Lung (tissue), 12 donors: ENCODE results near the gene PEAR1. TPM values are rescaled to one million over a fixed set of nuclear protein-coding genes. Genes with fewer than 3 reads are reported as not detected.

ENCODE experiments used
- ATAC-seq: fragments of 200-7000 bp; cut with Tn5 transposase; one replicate; pipeline ENCODE4 v1.9.1; 2020; ENCODE audit warnings: moderate number of reproducible peaks; ENCODE audit not compliant: insufficient read depth, low FRiP score
- DNase-seq, 3 donors: peaks; one replicate each; pipeline ENCODE4 v3.0.0-alpha.2; 2013 to 2017
- H3K27ac ChIP-seq, 2 donors: one replicate each; pipeline ENCODE4 v1.5.1; 2013; ENCODE audit warnings: mild to moderate bottlenecking in 2 of 2, moderate library complexity in 2 of 2, control low read depth in 1 of 2, inconsistent platforms in 1 of 2, low read depth in 1 of 2, low read length in 1 of 2
- H3K27me3 ChIP-seq, 3 donors: one replicate each; pipeline ENCODE4 v1.5.1; 2013; ENCODE audit warnings: low read length in 2 of 3; ENCODE audit not compliant: control insufficient read depth in 3 of 3, insufficient read depth in 3 of 3
- H3K36me3 ChIP-seq, 4 donors: one replicate each; pipeline ENCODE4 v1.5.1; 2013; ENCODE audit warnings: low read length in 4 of 4, mild to moderate bottlenecking in 1 of 4, moderate library complexity in 1 of 4; ENCODE audit not compliant: control insufficient read depth in 4 of 4, insufficient read depth in 4 of 4
- H3K4me1 ChIP-seq, 5 donors: one replicate each; pipeline ENCODE4 v1.5.1; 2013; ENCODE audit warnings: low read length in 5 of 5, mild to moderate bottlenecking in 2 of 5, moderate library complexity in 1 of 5; ENCODE audit not compliant: control insufficient read depth in 5 of 5, insufficient read depth in 5 of 5
- H3K4me3 ChIP-seq: one replicate; pipeline ENCODE4 v1.5.1; 2013; ENCODE audit warnings: mild to moderate bottlenecking, control low read depth, moderate library complexity
- H3K9ac ChIP-seq, 2 donors: one replicate each; pipeline ENCODE4 v1.5.1; 2013; ENCODE audit warnings: low read length in 2 of 2, control low read depth in 1 of 2; ENCODE audit not compliant: insufficient read depth in 1 of 2
- H3K9me3 ChIP-seq, 4 donors: one replicate each; pipeline ENCODE4 v1.5.1; 2013; ENCODE audit warnings: low read length in 3 of 4, mild to moderate bottlenecking in 1 of 4, moderate library complexity in 1 of 4; ENCODE audit not compliant: control insufficient read depth in 4 of 4, insufficient read depth in 3 of 4
- CTCF ChIP-seq: IDR thresholded peaks from 2 replicates; pipeline ENCODE4 v1.5.1; 2012; ENCODE audit warnings: mild to moderate bottlenecking; ENCODE audit errors: control extremely low read depth, extremely low read depth
- WGBS, 2 donors: extraction: QIAGEN DNeasy Blood & Tissue Kit; methylation state at CpG; one replicate each; pipeline ENCODE4 v1.1.7; 2013; 5-methylcytosine and 5-hydroxymethylcytosine counted together
- polyA plus RNA-seq, 2 donors: library from polyadenylated mRNA; stranded (reverse); fragments of 200-250 nt; gene quantifications; one replicate each; pipeline ENCODE4 v1.2.1, GENCODE V29; 2013
- total RNA-seq, 2 donors: library from RNA; depleted of rRNA in 1 of 2; stranded (reverse); fragments of >200 nt in 1 of 2; gene quantifications; one replicate each; pipeline ENCODE4 v1.2.1, GENCODE V29; 2014 to 2021
- donor health status: control.
- donor health status: control.
- donor health status: Bipolar disorder and iron deficiency.
- donor health status: healthy.
- donor health status: DM: yes; HTN: yes; CAD: no.

Gene PEAR1
- total and polyA plus RNA-seq, 4 donors, result 7.6 to 15.3 (median 12.9) TPM

- H3K27ac ChIP-seq, result no peak overlapping the region
- DNase-seq (no peak), ATAC-seq (no peak)
- H3K27me3 ChIP-seq, result no peaks in the 10 kb centered on the region
- no peaks in the 10 kb centered on the region for H3K9me3 ChIP-seq
- peaks cover 33 to 55% (median 52%) of the 10 kb centered on the region in 4 donors for H3K36me3 ChIP-seq
- H3K4me3 ChIP-seq, result no peak overlapping the region
- peaks cover 0 to 2% (median 0%) of the 10 kb centered on the region in 5 donors for H3K4me1 ChIP-seq
- 49 to 74% methylated on average over 2 of the region's 2 CpGs for WGBS, 2 donors
- no peak overlapping the region for H3K9ac ChIP-seq
- TF ChIP-seq CTCF, result no peak
Measured at GRCh38 chr1:156953571-156953970, 60.1 kb downstream of the PEAR1 start.

DNA sequence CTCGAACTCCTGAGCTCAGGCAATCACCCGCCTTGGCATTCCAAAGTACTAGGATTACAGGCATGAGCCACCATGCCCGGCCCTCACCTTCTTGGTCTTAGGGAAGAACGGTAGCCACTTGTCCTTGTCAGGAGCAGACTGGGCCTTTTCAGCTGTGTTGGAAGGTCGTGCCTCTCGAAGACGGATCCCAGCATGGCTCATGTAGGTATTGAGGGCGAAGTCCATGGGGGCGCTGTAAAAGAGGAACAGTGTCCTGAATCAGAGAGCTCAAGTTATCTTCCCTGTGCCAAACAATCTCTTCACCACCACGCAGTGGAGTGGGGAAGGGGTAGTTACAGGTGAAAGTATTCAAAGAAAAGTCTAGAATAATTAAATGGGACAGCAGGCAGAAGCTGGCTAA is 62.8 kb downstream of the PEAR1 start:
- H3K9ac ChIP-seq, result no peak overlapping the region
- no peak for TF ChIP-seq CTCF
- H3K4me1 ChIP-seq, result peaks cover 0 to 2% (median 0%) of the 10 kb centered on the region in 5 donors
- no peak overlapping the region for H3K27ac ChIP-seq
- DNase-seq (no peak), ATAC-seq (no peak)
- no peak overlapping the region for H3K4me3 ChIP-seq
- no peaks in the 10 kb centered on the region for H3K27me3 ChIP-seq
- WGBS, 2 donors, result 96% methylated on average over 10 of the region's 10 CpGs
- peaks cover 19 to 60% (median 41%) of the 10 kb centered on the region in 4 donors for H3K36me3 ChIP-seq
- H3K9me3 ChIP-seq, result no peaks in the 10 kb centered on the region

DNA sequence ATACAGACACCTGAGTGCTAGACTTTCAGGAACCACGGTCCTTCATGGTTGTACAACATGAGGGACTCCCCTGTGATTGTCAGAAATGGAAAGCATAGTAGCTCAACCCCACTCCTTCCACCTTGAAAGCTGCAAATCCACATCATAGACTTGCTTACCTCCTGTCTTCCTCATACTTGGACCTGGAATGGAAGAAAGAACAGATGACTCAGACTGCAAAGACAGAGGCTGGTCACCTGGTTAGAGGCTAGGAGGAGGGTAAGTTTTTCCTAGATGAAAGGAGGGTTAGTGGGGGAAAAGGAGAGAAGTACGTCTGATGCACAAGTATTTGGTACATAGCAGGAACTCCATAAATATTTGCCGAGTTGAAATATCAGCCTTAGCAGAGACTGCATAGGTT is 64.1 kb downstream of the PEAR1 start:
- Histone ChIP-seq H3K9me3 (no peaks in the 10 kb centered on the region), H3K9ac (no peak overlapping the region), H3K4me1 (peaks cover 0 to 2% (median 0%) of the 10 kb centered on the region in 5 donors), H3K27me3 (no peaks in the 10 kb centered on the region), H3K36me3 (peaks cover 22 to 55% (median 39%) of the 10 kb centered on the region in 4 donors), H3K4me3 (no peak overlapping the region), H3K27ac (no peak overlapping the region)
- no peak for DNase-seq
- TF ChIP-seq CTCF, result no peak
- ATAC-seq, result no peak
- WGBS, 2 donors, result 84 to 95% methylated on average over 3 of the region's 3 CpGs

DNA sequence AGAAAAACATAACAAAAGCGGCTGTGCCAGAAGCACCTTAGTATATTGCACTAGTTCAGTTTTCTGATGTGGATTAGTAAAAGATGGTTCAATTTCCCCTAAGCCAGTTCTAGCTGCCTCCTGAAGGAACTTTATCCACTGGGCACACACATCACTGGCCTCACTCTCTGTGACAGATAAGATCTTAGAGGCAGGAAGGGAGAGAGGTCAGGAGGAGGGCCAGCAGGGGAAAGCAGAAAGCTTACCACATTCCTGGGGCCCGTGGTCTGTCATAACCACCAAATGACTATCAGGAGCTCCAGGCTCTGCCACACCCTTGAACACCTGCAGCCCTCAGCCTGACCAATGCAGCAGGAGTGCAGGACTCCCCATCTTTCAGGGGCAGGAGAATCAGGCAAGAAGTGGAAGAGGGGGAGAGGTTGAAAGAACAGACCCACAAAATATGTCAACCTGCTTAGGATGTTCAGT is 64.8 kb downstream of the PEAR1 start:
- ATAC-seq (no peak), DNase-seq (no peak)
- H3K4me3 ChIP-seq, result no peak overlapping the region
- no peaks in the 10 kb centered on the region for H3K9me3 ChIP-seq
- WGBS, 2 donors, result 48 to 59% methylated on average over 2 of the region's 2 CpGs
- no peak for TF ChIP-seq CTCF
- no peak overlapping the region for H3K9ac ChIP-seq
- H3K27me3 ChIP-seq, result no peaks in the 10 kb centered on the region
- no peak overlapping the region for H3K27ac ChIP-seq
- H3K36me3 ChIP-seq, result peaks cover 28 to 51% (median 41%) of the 10 kb centered on the region in 4 donors
- peaks cover 0 to 2% (median 0%) of the 10 kb centered on the region in 5 donors for H3K4me1 ChIP-seq
